GM18909 (cell line): ENCODE measurements around the gene ZSCAN16.

Source experiments
- ATAC-seq: cut with Tn5 transposase; IDR thresholded peaks from one replicate; pipeline ENCODE4 v1.9.1; 2021; ENCODE audit warnings: mild to moderate bottlenecking; ENCODE audit not compliant: unreplicated experiment, poor library complexity

Gene ZSCAN16

GRCh38 chr6:28167068-28167467 is 42.7 kb downstream of the ZSCAN16 start:
- ATAC-seq = no peak

DNA sequence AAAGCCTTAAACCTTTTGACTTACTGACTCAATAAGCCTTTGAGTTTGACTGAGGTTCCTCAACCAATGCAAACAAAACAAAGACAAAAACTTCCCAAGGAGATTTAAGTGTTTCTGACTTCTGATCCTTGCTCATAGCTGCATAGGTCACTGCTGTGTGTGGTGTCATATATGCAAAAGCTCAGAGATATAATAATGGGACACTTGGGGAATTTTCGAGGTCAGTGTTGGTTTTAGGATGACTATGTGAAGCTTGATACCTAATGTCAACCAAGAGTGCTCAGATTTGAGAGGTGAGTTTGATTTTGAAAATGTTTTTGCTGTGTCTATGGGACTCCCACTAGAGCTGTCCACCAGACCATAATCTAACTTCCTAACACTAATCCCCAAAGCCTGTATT is 43.5 kb downstream of the ZSCAN16 start:
- ATAC-seq = no peak

- ATAC-seq = no peak
Measured at GRCh38 chr6:28171271-28171670, 46.9 kb downstream of the ZSCAN16 start.

DNA sequence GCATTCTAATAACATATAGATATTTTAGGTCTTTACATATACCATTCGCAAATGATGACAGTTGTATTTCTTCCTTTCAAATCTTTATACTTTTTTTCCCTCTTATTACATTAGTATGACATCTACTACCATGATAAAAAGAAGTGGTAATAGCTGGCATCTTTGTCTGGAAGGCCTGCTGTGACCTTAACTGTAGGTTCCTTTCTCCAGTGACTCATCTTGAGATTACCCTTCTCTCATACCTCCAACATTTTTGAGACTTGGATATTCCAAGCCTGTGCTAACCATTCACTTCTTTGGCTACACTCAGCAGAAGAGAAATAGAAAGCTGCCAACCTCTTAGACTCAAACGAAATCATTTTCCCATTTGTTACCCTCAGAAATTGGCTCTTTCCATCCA is 47.6 kb downstream of the ZSCAN16 start:
- ATAC-seq = no peak

DNA sequence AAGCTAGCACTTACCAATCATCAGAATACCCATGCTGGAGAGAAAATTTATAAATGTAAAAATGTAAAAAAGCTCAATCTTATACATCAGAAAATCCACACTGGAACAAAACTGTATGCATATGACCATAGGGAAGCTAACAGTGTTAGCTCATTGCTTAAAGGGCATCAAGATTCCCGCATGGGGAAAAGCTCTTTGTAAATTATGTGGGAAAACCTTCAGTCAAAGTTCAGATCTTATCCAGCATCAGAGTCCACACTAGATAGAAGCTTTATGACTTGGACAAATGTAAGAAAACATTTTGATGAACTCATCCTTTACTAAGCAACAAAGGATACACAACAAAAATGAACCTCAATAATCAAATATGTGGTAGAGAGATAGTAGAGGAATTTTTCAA is 52.0 kb downstream of the ZSCAN16 start:
- ATAC-seq = no peak
